Jurkat, Clone E6-1 (cell line): ENCODE data around the gene WFDC5.

ENCODE experiments used
- DNase-seq: peaks from one replicate; pipeline ENCODE4 v3.0.0-alpha.2; 2011; ENCODE audit warnings: low read depth, low spot score
- H3K4me3 ChIP-seq: 2 replicates; pipeline ENCODE4 v1.5.1; 2011; ENCODE audit warnings: mild to moderate bottlenecking, low read length, control low read depth, moderate library complexity

WFDC5 gene

DNA sequence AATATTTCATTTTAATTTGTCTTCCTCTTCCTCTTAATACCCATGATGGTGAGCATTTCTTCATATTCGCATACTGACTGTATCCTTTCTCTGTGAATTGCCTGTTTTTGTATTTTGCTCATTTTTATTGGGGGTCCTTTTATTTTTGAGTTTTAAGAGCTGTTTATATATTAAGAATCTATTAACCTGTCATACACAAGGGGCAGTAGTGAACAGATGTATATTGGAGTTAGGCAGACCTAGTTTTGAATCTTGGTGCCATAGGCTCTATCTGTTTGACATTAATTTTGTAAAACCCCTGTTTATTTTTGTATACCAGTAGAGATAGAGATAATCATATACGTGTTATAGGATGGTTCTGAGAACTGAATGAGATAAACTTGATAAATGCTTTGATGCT, 3.1 kb upstream of the WFDC5 start:
- DNase-seq = no peak
- no peak overlapping the region for H3K4me3 ChIP-seq

DNA sequence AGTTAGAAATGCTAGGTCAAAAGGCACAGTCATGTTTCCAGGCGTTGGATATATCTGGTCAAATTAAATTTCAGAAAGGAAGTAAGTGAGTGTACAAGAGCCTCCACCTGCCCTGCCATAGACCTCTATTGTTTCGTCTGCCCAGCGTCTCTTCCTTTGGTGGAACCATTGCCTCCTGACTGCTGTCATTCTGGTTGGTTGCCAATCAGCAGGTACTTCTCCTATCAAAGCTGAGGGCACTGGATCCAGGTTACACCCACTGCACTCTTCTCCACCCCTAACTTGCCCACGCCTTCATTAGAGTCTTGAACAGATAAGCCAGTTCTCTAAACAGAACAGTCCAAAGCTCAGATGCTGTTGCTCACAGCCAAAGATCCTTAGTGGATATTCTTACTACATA, 2.6 kb upstream of the WFDC5 start:
- no peak for DNase-seq
- no peak overlapping the region for H3K4me3 ChIP-seq

DNA sequence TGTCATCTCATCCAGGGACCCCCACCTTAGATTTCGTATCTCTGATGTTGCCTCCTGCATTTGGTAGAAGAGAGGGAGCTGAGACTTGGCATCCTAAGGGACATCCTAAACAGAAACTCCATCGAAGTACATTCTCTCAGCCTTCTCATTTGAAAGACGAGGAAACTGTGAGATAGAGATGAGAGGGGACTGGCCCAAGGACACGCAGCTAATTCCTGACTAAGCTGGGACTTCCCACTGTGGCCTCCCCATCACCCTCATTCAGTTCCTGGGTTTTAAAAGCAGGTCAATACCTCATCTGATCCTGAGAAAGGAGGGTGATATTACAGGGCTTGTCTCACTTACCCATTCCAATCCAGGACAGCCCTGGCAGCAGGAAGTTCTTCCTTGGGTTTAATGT, 855 bp upstream of the WFDC5 start:
- H3K4me3 ChIP-seq = no peak overlapping the region
- no peak for DNase-seq

DNA sequence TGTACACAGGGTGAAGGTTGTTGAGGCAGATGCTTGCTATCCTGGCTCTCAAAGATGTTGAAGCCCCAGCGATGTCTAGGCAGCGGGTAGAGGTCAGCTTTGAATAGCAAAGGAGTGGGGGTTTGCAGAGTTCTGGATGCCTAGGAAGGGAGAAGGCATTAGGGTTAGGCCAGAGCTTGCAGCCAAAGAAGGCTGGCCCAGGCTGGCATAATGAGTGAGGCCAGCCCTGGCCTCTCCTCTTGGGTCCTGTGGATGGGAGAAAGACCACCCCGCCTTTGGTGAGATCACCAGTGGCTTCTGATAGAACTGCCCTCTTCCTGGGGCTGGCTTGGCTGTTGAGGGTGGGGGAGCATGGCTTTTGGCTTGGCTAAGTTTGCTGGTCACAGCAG, 406 bp upstream of the WFDC5 start:
- H3K4me3 ChIP-seq = no peak overlapping the region
- no peak for DNase-seq

DNA sequence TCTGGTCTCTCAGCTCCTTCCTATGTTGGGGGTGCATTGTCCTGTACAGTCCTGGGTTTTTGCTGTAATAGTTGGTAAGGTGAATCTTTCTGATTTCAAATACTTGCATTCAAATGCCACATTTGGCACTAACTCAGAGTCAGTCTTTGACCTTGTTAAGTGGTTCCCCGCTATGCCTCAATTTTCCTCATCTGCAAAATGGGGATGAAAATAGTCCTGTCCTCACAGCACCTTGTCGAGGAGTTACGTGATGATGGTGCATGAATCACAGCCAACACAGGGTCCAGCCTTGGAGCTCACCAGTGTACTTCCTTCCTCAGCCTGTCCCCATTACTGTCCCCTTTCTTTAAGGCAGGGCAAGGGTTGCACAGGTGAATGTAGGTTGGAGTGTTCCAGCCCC, 1.1 kb downstream of the WFDC5 start:
- DNase-seq = no peak
- H3K4me3 ChIP-seq = no peak overlapping the region

DNA sequence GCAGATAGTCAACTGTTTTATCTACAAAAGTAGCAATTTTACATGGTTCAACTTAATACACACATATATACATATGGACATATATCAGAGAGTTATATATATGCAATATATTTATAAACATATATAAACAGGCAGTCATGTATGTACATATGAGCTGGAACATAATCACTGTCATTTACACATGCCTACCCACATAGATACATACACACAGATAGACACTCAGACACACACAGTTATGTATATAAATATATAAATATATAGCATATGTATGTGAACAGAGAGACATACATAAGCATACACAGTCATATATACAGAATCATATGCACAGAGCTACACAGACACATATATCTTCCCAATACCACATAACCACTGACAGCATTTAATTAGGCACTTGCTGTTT, 2.2 kb downstream of the WFDC5 start:
- no peak overlapping the region for H3K4me3 ChIP-seq
- no peak for DNase-seq

DNA sequence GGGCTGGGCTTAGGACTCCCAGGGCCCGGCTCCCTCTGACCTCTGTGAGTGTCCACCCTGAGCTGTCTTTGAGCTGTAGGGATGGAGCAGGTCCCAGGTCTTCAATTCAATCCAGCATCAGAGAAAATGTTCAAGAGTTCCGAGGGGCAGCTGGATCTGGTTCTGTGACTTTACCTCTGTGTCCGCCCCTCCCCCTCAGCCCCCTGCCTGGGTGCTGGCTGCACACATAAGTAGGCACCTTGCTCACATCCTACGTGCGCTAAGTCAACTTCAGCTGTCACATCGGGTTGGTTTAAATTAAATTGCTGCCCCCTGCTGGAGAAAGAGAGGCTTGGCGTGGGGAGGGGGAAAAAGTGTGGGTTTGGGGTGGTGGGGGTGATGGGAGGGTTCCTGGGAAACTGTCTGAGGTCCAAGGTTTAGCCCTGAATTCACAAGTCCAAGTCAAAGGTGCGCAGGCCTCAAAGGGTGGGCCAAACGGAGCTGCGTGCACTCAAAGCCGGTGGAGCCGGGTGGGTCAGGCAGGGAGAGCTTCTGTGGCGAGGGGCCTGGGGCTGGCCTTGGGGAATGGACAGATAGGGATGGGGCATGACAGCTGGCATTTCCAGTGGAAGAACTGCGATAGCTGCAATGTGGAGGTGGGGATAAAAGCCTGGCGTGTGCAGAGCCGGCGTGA, 3.0 kb downstream of the WFDC5 start:
- H3K4me3 ChIP-seq = no peak overlapping the region
- DNase-seq = peak; percentile 34

DNA sequence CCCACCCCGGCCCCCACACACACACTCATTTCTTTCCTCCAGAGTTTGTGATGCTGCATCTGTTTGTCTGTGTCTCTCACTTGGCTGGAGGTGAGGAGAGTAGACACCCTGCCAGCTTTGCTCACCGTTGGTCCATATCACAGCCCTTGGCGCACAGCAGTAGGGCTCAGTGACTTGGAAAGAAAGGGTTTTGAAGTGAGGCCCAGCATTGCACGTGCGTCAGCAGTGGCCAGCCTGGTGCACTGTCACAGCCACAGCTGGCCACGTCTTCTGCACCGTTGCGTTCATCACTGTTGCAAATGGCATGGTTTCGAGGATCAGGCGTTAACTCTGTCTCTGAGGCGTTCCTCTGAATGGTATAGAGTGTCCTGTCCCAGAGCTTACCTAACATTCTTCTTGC, 3.7 kb downstream of the WFDC5 start:
- DNase-seq = no peak

DNA sequence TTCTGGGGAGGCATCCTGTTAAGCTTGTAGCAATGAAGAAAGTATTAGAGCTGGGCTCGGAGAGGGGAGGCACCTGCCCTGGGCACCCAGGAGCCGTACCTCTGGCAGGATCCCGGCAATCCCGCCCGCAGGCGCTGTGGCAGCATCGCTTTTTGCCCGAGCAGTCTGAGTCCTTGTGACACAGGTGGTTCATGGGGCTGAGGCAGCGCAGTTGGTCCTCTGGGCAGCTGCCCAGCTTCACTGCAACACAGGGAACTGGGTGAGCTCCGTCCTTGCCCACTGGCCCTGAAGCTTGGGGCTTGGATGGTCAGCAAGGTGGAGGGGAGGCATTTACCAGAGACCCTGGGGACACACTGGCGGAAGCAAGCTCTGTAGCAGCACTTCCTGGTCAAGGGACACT, 4.7 kb downstream of the WFDC5 start:
- no peak for DNase-seq
- H3K4me3 ChIP-seq = no peak overlapping the region

More for the DNA sequence above, 3.7 kb downstream of the WFDC5 start:
- H3K4me3 ChIP-seq = no peak overlapping the region

DNA sequence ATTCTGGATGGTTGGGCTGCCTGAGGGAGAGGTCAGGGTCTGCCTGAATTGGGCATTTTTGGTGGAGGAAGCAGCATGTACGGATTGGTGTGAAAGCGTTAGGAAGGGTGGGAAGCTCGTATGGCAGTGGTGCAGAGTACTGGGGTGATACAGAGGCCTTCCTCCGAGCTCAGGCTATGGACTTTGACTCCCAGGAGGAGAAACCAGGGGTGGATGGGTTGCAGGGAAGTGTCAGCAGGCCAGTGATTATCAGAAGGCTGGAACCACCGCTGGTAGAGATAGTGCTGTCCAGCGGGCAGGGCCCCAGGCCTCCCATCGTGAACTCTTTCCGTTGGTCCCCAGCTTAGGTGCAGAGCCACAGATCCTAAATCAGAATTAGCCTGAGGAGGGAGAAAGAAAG, 5.3 kb downstream of the WFDC5 start:
- DNase-seq = no peak

DNA sequence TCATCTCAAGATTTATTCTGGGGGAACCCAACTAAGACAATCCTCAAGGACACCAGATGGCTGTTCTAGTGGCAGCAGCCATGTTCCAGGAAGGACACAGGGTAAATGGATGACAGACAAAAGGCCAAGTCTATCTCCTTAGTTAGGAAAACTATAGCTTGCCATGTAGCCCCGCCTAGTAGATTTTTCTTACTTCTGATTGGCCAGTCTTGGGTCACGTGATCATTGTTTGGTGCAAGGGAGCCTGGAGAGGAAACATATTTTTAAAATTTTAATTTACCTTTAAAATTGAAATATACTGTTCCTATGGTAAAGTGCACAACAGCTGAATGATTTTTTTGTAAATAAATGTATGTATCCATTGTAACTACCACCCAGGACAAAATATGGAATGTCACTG, 9.7 kb downstream of the WFDC5 start:
- DNase-seq = no peak
- H3K4me3 ChIP-seq = no peak overlapping the region

More for the DNA sequence above, 5.3 kb downstream of the WFDC5 start:
- no peak overlapping the region for H3K4me3 ChIP-seq

DNA sequence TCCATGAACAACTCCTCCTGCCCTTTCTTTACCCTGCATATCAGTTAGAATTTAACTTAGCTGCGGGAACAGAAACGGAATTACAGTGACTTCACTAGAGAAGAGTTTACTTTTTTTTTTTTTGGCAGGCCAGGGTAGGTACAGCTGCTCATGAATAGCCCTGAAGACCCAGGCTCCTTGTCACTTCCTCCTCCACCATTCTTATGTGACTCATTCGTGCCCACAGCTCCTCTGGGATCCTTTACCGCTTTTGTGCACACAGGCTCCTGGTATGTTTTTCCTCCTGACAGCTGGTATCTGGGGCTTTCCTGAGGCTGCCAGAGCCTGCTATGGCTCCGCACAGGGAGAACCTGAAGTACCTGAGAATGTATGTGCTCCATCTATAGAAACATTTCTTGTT, 10.2 kb downstream of the WFDC5 start:
- no peak for DNase-seq
- H3K4me3 ChIP-seq = no peak overlapping the region

DNA sequence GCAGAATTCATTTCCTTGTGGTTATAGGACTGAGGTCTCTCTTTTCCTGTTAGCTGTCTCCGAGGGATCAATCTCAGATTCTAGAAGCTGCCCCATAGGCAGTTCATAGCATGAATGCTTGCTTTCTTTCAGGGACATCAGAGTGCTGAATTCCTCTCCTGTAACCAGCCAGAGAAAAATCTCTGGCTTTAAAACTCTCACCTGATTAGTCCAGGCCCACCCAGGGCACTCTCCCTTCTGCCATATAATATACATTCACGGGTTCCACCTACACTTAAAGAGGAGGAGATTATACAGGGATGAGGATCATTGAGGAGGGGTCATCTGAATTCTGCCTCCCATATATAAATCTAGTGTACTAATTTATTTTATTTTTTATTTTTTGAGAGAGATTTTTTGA, 11.9 kb downstream of the WFDC5 start:
- no peak for DNase-seq

DNA sequence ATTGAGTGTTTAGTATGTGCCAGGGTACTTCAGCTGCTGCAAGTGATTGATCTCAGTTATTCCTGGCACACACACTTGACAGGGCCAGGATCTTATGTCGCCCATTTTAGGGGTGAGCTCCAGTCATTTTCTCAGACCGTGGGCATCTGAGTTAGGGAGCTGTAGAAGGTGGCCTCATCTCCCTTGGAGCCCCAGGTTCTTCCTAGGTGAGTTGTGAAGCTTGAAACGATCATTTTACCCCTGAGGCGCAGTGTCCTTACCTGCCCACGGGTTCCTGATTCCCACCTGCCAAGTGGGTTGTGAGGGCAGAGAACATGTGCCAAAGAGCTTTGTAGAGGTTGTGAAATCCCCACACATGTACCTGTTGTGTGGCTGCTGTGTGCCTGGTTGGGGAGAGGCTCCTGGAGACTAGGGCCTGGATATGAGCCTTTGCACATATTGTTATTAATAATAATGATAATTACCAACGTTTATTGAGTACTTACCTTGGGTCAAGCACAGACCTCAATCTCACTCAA, 13.6 kb downstream of the WFDC5 start:
- DNase-seq = no peak
- no peak overlapping the region for H3K4me3 ChIP-seq

More for the DNA sequence above, 11.9 kb downstream of the WFDC5 start:
- H3K4me3 ChIP-seq = no peak overlapping the region

DNA sequence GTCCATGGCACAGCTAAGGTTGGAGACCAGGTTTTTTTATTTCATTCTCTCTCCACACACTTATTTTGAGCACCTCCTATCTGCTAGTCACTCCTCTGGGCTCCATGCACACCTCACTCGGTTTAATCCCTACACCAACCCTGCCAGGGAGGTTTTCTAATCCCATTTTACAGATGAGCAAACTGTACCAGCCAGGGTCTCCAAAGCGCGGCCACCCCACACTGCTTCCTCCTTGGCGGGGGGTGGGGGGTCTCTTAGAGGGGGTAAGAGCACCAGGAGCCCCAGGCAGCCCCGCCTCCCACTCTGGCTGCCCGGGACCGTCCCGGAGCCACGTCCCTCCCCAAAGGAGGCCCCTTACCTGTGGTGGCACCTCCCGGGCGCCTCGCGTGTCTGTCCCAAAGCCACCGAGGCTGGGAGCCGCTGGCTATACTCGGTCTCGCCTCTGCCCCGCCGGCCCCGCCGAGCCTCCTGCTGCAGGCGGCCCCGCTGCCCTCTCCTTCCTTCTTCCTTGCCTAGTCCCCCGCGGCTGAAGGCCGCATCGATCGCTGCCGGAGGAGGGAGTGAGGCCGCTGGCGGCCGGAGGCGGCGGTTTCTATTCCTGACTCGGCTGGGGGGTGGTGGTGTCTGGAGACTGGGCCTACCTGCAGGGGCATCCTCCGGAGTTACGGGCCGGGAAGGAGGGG, 14.3 kb downstream of the WFDC5 start, which contains the start of gene KCNS1:
KCNS1 (minus strand) TSS at position 565 of the 683 bp plus-strand sequence. CDS start 1,891 bp downstream, outside the sequence.
- no peak for DNase-seq
- H3K4me3 ChIP-seq = no peak within 1 kb of the TSS

DNA sequence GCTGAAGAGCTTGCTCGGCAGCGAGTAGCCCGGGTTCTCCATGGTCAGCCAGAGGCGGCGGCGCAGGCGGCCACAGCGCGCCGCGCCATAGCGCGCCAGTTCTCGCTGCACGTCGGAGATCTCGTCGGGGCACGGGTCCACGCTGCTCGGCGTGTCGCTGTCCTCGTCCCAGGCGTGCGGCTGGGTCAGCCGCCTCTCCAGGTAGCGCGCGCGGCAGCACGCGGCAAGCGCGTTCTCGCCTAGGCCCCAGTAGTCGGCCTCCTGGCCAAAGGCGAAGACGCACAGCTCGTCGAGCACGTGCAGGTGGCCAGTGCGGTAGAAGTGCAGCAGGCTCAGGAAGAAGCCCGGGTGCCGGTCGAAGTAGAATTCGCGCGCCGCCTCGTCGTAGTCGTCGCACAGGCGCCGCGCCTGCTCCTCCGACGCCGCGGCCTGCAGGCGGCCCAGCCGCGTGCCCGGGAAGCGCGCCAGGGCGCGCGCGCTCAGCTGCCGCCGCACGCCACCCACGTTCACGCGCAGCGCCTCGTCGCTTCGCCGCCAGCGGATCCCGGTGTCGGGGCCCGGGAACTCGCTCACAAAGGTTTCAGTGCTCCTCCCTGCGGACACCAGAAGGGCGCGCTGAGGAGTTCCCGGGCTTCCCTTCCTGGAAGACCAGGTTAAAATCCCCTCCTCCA, 16.7 kb downstream of the WFDC5 start:
- DNase-seq = no peak
- no peak overlapping the region for H3K4me3 ChIP-seq

DNA sequence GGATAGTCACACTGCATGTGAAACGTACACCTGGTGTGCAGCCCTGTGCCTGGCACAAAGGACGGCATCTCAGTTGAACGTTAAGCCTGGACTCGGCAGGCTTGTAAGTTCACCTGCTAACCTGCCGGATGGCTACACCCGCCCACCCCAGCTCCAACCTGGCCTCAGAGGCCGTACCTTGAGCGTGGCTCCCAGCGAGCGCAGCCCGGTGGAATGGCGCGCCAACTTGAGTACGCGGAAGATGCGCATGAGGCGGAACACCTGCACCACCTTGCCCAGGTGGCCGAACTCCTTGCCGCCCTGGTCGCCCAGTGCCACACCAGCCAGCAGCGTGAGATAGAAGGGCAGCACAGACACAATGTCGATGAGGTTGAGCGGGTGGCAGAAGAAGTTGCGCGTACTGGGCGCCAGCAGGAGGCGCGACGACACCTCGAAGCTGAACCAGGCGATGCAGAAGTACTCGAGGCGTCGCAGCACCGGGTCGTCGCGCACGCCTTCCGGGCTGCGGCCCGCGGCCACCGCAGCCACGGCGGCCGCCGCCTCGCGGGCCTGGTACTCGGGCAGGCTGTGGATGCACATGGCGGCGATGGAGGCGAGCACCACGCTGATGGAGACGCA, 17.4 kb downstream of the WFDC5 start:
- no peak for DNase-seq

DNA sequence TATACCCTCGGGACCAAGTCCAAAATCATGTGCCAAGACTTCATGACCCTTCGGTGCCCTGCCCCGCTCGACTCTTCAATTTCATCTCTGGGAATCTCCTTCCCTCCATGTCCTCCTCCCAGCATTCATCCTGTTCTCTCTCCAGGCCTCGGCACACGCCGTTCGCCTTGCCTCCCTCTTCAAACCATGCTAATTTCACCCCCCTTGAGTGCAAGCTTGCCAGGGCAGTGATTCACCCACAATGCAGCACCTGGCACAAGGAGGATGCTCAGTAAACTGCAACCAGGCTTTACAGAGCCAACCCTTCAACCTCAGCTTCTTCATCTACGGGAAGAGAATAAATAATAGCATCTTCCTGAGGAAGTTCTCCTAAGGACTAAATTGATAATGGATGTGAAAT, 18.2 kb downstream of the WFDC5 start:
- DNase-seq = no peak
- no peak overlapping the region for H3K4me3 ChIP-seq

More for the DNA sequence above, 17.4 kb downstream of the WFDC5 start:
- no peak overlapping the region for H3K4me3 ChIP-seq

DNA sequence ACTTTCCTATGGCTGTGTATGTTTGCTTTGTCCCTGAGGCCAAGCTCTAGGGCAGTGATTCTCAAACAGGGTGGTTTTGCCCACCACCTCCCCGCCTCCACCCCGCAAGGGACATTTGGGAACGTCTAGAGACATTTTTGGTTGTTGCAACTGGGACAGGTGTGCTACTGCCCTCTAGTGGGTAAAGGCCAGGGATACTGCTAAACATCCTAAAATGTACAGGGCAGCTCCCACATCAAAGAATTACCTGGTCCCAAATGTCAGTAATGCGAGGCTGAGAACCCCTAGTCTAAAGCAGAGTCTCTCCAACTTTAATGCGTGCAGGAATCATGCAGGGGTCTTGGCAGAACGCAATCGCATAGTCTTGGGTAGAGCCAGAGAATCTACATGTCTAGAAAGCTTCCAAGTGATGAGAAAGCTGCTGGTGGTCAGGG, 19.2 kb downstream of the WFDC5 start:
- H3K4me3 ChIP-seq = no peak overlapping the region
- peak; percentile 75 for DNase-seq
